HG03457 (cell line): ENCODE measurements around the gene TIPIN.
"Not testable (repeated sequence)": the region's sequence is repeated elsewhere in the genome, so short reads cannot be mapped to it uniquely, and the experiment has no call there.

Experiments
- ATAC-seq: cut with Tn5 transposase; IDR thresholded peaks from one replicate; pipeline ENCODE4 v1.9.1; 2021; ENCODE audit warnings: moderate number of reproducible peaks; ENCODE audit not compliant: unreplicated experiment

The TIPIN gene

DNA sequence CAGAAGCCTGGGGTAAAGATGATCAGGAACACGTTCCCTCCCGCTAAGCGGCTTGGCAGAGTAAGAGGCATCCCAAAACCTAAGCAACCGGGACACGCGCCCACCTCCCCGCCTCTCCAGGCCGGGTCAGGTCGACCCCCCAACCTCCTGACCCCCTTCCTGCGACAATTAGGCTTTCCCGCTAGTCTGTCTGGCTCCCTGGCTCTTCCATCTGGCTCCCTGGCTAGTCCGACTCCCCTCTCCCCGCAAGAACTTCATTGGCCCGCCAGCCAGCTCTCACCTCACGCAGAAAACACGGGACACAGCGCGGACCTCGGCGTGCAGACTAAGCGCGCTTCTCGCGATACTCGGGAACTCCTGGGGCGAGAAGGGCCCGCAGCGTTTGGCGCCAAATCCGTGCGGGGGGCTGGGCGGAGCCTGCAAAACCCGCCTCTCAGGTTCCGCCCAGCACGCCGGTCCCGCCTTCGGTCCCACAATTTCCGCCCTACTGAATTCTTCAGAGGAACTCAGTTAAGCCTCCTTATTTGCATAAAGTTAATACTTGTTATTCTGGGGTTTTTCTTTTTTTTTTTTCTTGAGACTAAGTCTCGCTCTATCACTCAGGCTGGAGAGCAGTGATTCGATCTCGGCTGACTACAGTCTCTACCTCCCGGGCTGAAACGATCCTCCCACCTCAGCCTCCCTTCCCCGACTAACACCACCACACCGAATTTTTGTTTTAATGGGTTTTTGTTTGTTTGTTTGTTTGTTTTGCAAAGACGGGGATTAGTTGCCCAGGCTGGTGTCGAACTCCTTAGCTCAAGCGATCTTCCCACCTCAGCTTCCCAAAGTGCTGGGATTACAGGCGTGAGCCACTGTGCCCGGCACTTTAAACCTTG lies at the start of gene TIPIN:
Gene TIPIN (minus strand): TSS at position 327 of the 878 bp plus-strand sequence. CDS start 3,738 bp downstream, outside the sequence.
- ATAC-seq: peak; percentile 82

DNA sequence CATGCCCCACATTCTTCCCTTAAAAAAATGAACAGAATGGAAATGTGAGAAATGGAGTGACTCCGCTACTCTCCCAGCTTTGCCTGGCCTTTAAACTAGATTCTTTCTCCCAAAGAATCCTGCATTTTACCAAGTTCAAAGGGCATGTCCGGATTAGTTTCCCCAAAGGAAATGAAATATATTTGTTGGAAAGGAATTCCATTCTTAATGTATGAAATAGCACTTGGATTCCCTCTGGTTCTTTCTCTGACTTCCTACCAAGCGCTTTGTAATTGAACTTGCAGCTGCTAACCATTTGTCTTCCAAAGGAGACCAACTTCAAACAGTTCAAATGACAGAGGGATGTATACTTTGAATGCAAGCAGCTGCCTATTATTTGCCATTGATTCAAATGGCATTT lies 49.1 kb upstream of the TIPIN start:
- no peak for ATAC-seq

GRCh38 chr15:66405007-66405406 lies 48.5 kb upstream of the TIPIN start:
- ATAC-seq: no peak

DNA sequence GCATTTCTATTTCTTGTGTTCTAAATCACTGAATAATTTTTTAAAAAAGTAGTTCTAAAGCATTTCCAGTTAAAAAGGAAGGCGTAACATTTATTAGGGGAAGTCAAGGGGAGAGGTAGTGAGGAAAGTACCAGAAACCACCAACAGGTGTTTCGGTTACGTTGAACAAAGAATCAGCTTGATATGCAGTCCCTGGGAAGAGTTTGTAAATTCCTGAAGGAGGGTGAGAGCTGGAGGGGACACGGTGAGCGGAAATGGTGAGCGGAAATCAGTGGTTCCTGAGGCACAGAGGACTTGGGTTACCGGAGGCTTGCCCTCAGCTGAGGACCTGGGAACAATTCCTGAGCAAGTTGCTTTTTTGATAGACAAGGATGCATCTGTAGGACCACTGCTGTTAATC lies 48.0 kb upstream of the TIPIN start:
- no peak for ATAC-seq

DNA sequence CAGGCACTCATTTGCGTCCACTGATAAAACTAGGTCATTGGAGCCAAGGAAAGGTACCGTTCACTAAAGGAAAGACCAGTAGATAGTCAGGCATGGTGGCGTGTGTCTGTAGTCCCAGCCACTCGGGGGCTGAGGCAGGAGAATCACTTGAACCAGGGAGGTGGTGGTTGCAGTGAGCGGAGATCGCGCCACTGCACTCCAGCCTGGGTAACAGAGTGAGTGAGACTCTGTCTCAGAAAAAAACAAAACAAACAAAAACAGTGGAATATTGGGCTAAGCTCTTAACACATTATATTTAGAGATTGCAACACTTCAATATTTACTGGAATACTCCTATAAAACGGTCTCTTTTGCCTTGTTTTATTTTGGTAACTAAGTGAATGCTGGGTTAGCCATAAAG lies 47.6 kb upstream of the TIPIN start:
- ATAC-seq: no peak

DNA sequence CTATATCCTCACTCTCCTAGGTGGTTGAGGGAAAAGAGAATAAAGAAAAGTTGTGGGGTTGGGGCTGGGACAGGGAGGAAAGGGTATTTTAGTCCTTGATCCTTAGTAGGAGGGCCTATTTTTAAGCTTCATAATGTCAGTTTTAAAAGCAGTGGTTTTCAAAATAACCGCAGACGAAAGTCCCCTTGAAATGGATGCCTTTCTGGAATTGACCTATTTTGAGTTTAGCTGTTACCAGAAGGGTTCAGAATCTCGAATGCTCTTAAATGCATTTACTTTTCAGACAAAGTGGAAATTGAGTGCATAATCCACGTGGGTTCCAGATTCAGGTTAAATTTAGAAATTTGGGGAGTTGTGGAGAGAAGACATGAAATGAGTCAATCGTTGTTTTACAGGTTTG lies 46.8 kb upstream of the TIPIN start:
- ATAC-seq: no peak

GRCh38 chr15:66402761-66403284 lies 46.3 kb upstream of the TIPIN start:
- ATAC-seq: no peak

DNA sequence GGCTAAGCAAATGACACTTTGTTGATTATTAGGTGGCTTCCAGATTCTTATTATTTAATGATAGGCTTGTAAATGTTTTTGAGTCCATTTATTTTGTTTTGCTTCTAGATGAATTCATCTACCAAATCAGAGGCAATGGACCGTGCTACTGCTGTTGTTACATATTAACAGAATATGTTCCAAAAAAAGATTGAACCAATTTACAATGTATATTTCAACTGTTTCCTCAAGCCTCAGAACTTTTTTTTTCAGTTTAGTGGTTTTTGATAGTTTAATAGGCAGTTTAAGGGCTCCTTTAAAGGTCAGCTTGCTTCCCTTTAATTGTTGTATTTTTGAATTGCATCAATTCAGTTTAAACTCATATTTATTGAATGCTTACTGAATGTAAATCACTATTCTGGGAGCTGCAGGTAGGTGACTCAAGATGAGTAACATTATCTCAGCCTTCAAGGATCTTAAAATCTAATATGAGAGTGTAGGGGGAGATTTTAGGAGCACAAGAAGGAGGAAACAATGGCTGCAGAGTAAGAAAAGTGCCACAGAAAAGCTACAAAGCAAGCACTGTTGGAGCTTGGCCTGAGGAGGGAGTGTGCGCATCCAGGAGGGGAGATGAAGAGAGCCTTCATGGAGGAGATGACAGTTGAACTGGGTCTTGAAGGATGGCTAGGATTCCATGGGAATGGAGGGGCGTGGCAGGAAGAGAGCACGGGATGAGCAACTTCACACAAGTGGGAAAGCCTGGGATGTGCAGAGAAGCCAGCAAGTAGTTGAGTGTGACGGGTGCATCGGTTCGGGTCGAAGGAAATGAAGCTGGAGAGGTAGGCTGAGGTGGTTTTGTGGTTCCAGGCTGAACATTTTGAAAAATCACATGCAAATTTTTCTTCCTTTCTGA lies 44.9 kb upstream of the TIPIN start:
- ATAC-seq: no peak

GRCh38 chr15:66400351-66400774 lies 43.9 kb upstream of the TIPIN start:
- ATAC-seq: no peak

DNA sequence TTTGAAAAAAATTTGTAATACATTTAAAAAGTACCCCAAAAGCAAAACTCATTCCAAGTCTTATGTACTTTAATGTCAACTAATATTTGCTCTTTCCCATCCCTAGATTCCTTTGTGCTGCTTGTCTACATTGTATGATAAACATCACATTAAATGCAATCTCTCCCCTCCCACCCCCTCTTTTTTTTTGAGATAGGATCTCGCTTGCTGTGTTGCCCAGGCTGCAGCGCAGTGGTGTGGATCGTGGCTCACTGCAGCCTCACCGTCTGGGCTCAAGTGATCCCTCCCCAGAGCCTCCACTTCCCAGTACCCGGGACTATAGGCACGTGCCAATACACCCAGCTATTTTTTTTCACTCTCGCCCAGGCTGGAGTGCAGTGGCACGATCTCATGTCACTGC lies 42.8 kb upstream of the TIPIN start:
- ATAC-seq: no peak

DNA sequence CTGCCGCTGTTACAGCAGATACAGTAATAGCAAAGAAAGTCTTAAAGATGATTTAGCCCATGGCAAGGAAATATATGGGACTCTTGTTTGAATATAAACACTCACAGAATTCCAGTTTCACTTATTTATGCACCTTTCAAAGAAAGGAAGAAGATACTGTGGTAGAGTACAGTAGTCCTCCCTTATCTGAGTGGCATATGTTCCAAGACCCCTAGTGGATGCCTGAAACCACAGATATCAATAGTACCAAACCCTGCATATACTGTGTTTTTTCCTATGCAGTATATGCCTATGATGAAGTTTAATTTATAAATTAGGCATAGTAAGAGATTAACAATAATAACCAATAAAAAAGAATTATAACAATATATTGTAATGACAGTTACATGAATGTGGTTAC lies 38.4 kb upstream of the TIPIN start:
- no peak for ATAC-seq

DNA sequence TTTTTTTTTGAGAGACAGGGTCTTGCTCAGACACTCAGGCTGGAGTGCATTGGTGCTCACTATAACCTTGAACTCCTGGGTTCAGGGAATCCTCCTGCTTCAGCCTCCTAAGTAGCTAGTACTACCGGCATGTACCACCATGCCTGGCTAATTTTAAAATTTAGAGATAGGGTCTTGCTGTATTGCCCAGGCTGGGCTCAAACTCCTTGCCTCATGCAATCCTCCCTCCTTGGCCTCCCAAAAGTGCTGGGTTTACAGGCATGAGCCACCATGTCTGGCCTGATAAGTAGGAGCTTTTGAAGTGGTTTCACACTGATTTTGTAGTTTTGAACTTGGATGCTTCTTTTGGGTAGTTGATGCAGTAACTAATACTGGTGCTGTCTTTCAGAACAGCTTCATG lies 38.0 kb upstream of the TIPIN start:
- ATAC-seq: no peak

DNA sequence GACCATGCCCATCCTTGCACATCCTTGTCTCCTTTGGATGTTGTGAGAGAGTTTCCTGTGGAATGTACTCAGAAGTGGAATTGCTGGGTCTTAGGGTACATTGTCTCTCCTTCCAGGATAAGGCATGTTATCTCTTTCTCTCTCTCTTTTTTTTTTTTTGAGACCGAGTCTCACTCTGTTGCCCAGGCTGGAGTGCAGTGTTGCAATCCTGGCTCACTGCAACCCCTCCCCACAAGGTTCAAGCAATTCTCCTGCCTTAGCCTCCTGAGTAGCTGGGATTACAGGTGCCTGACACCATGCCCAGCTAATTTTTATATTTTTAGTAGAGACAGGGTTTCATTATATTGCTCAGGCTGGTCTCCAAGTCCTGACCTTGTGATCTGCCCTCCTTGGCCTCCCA lies 36.6 kb upstream of the TIPIN start:
- not testable (repeated sequence) for ATAC-seq

DNA sequence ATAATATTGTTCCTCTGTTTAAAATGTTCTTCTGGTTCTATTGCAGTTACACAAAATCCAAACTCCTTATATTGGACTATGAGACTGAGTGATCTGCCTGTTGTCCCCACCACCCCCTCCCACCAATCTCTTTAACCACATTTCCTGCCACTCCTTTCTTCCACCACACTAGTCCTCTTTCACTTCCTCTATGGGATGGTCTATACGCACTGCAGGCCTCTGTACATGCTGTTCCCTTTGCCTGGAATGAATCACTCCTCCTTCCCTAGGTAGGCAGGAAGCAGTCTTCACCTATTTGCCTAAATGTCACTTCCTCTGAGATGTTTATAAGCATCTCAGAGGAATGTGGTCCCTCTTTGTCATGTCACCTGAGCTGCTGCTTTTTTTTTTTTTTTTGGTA lies 34.2 kb upstream of the TIPIN start:
- no peak for ATAC-seq

GRCh38 chr15:66389859-66390381 lies 33.4 kb upstream of the TIPIN start:
- ATAC-seq: no peak

- ATAC-seq: no peak
Measured at GRCh38 chr15:66389098-66389858, 32.8 kb upstream of the TIPIN start.

GRCh38 chr15:66388576-66388975 lies 32.1 kb upstream of the TIPIN start:
- no peak for ATAC-seq

- ATAC-seq: no peak
Measured at GRCh38 chr15:66388043-66388363, 31.5 kb upstream of the TIPIN start.

DNA sequence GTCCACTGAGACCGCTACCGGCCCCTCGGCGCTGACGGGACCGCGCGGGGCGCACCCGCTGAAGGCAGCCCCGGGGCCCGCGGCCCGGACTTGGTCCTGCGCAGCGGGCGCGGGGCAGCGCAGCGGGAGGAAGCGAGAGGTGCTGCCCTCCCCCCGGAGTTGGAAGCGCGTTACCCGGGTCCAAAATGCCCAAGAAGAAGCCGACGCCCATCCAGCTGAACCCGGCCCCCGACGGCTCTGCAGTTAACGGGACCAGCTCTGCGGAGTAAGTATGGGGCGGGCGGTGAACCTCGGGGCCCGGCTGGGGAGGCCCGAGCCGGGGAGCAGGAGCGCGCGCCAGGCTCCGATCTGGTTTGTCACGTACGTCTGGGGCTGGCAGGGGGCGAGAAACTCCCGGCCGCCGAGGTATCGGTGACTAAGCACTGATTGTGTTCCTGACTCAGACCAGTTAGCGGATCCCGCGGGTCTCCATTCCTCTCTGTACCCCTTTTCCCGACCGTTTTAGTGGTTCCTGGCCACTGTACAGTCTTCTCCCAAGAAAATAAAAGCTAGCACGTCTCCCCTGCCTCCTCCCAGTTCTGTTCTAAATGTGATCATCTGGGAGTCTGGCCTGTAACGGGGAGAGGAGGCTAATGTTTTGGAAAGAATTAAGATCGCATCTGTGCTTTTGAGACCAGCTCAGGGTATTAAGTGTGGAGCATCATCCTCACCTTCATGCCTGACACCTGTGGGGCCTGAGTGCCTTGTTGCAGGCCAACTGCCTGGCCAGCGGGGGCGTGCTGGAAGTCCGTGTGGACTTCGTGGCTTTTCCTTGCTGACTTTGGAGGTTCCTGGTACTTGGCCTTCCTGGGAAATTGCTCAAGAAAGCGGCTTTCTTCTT lies 30.9 kb upstream of the TIPIN start:
- peak; percentile 6 for ATAC-seq
